IPS DF 19.7 (cell line): ENCODE data around the gene AANAT.

Experiments used
- DNase-seq: peaks from one replicate; pipeline ENCODE4 v3.0.0-alpha.2; 2013; ENCODE audit warnings: low read depth, low spot score

AANAT gene

GRCh38 chr17:76442341-76443338, 24.8 kb upstream of the AANAT start:
- no peak for DNase-seq

GRCh38 chr17:76444518-76445311, 22.7 kb upstream of the AANAT start:
- peak; percentile 60 for DNase-seq

- DNase-seq = no peak
Measured at GRCh38 chr17:76445697-76446448, 21.5 kb upstream of the AANAT start.

GRCh38 chr17:76446449-76447231, 20.8 kb upstream of the AANAT start:
- no peak for DNase-seq

GRCh38 chr17:76447931-76448652, 19.3 kb upstream of the AANAT start:
- no peak for DNase-seq

- DNase-seq = no peak
Measured at GRCh38 chr17:76449126-76449525, 18.3 kb upstream of the AANAT start.

- no peak for DNase-seq
Measured at GRCh38 chr17:76451506-76451905, 15.9 kb upstream of the AANAT start.

GRCh38 chr17:76452127-76452659, 15.2 kb upstream of the AANAT start:
- no peak for DNase-seq

GRCh38 chr17:76452660-76453430, 14.6 kb upstream of the AANAT start, which contains the start of gene UBE2O:
TSS of gene UBE2O (minus strand) at chr17:76453152. CDS start at chr17:76453141, 11 bp downstream.
- no peak for DNase-seq

- no peak for DNase-seq
Measured at GRCh38 chr17:76453431-76453743, 14.0 kb upstream of the AANAT start.

- DNase-seq = no peak
Measured at GRCh38 chr17:76458580-76459490, 8.6 kb upstream of the AANAT start.

- no peak for DNase-seq
Measured at GRCh38 chr17:76459674-76460073, 7.7 kb upstream of the AANAT start.

GRCh38 chr17:76461765-76462555, 5.4 kb upstream of the AANAT start:
- no peak for DNase-seq

- no peak for DNase-seq
Measured at GRCh38 chr17:76462556-76463290, 4.7 kb upstream of the AANAT start.

GRCh38 chr17:76466775-76467130, 650 bp upstream of the AANAT start:
- DNase-seq = no peak

GRCh38 chr17:76467809-76468633, 618 bp downstream of the AANAT start:
- no peak for DNase-seq
